HG02678 (cell line): Measurements from ENCODE around the gene HLA-A.

Experiments used
- ATAC-seq: cut with Tn5 transposase; IDR thresholded peaks from one replicate; pipeline ENCODE4 v1.9.1; 2021; ENCODE audit warnings: mild to moderate bottlenecking, moderate library complexity; ENCODE audit not compliant: unreplicated experiment

HLA-A gene

GRCh38 chr6:29984992-29985391, 42.7 kb downstream of the HLA-A start:
- no peak for ATAC-seq

GRCh38 chr6:29986179-29986781, 43.9 kb downstream of the HLA-A start:
- ATAC-seq, result no peak

- no peak for ATAC-seq
Observed at GRCh38 chr6:29989211-29989610, 46.9 kb downstream of the HLA-A start.

- no peak for ATAC-seq
Observed at GRCh38 chr6:29990931-29991330, 48.6 kb downstream of the HLA-A start.

- ATAC-seq, result no peak
Observed at GRCh38 chr6:29992807-29993206, 50.5 kb downstream of the HLA-A start.

- ATAC-seq, result no peak
Observed at GRCh38 chr6:29994826-29995225, 52.5 kb downstream of the HLA-A start.

GRCh38 chr6:29995340-29995777, 53.0 kb downstream of the HLA-A start:
- no peak for ATAC-seq
